HG03439 (cell line): ENCODE data around the gene PCNT.

Experiments used
- ATAC-seq: cut with Tn5 transposase; IDR thresholded peaks from one replicate; pipeline ENCODE4 v1.9.1; 2021; ENCODE audit warnings: mild to moderate bottlenecking, moderate library complexity; ENCODE audit not compliant: unreplicated experiment

Gene PCNT

DNA sequence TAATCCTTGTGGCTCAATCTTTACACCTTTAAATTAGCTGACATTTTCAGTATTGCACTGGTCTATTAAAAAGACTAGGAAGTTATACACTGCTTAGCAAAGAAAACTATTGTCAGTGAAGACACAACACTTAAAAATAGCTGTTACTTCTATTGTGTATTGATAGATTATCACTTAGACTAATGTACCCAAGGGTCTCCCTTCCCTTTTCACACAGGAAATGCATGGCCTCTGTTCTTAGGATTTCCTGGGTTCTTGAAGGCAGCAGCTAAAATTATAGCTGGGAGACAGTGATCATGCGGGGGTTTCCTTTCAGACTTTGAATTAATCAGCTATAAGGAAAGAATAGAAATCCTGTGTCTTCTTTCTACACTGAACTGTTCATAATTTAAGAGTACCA is 147.6 kb downstream of the PCNT start:
- ATAC-seq: no peak

DNA sequence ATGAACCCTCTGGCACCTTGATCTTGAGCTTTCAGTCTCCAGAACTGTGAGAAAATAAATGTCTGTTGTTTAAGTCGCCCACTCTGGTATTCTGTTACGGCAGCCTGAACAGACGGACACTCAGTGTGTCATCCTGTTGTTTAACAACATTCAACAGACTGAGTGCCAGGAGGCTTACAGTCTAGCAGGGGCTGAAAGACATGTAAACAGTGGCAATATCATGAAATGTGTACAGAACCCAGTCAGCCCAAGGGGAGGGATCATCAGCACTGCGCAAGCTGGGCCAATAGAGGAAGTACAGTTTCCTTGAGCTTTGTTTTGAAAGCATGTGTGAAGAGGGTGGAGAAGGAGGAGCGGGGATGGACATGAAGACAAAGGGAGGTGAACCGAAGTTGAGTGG is 148.3 kb downstream of the PCNT start:
- no peak for ATAC-seq

DNA sequence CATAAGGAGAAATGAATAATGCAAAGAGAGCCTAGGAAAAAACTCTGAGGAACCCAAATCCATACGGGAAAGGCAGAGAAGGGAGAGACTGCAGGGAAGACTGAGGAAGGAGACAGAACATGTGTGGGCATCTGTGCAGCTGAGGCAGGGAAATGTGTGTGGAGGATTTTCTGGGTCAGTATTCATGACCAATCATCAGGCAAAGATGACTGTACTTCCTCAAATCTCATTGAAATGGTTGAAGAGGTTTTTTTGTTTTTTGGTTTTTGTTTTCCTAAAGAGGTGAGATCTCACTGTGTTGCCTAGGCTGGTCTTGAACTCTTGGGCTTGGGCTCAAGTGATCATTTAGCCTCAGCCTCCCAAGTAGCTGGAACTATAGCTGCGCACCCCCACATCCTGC is 150.4 kb downstream of the PCNT start:
- no peak for ATAC-seq

DNA sequence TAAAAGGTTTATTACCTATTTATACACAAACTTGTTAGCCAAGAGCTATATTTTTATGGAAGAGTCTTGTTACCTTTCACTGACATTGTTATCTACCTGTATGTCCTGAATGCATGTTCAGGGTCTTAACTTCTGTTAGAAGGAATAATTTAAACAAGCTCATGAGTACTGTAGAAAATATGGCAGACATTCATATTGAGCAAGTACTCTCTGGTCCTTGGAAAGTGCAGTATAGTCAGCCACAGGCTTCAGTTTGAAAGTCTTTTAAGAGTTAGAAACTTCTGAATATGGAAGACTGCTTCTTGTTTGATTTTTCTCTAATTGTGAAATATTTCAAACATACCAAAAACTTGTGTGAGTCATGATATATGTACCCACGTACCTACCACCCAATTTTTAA is 151.3 kb downstream of the PCNT start:
- ATAC-seq: no peak

DNA sequence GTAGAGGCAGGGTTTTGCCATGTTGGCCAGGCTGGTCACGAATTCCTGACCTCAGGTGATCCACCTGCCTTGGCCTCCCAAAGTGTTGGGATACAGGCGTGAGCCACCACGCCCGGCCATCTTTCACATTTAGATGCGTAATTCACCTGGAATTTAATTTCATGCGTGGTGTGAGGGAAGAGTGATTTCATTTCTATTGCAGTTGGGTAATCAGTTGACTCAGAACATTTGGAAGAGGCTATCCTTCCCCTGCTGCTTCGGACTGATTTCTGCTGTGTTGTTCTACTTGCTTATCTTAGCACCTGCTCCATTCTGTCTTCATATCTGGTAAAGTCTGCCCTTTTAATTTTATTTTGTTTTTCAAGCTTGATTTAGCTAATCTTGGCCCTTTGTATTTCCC is 153.8 kb downstream of the PCNT start:
- ATAC-seq: no peak

DNA sequence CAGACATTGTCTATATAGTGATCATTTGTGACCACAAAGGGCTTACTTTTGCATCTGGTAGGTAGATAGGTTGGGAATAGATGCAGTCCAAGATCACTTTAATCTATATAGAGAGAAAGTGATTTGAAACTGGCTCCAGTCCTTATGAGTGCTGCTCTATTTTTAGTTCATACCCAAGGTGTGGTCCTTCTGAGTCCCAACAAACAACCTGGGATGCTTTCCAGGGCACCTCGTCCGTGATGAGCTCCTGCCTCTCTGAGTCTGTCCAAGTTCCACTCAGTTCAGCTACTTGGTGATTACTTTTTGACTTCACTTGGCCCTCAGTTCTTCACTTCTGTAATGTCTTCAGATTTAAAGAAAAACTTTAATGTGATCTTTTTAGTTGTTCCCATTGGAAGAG is 155.0 kb downstream of the PCNT start:
- no peak for ATAC-seq

DNA sequence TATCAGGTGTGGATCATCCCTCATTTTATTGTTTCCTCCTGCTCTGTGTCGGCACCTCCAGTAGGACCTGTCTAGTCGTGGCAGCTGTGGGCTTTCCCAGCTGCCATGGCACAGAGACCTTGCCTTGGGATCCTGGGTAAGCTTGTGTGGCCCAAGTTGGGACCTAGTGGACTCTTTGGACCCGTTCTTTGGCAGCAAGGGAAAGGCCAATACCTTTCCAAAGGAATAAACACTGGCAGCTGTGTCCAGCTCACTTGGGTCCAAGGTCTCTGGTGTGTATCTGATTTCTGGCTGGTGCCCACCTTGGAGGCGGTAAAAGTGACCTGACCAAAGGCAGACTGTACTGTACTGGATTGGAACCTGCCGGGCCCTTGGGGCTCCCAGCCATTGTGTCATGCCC is 156.5 kb downstream of the PCNT start:
- no peak for ATAC-seq

DNA sequence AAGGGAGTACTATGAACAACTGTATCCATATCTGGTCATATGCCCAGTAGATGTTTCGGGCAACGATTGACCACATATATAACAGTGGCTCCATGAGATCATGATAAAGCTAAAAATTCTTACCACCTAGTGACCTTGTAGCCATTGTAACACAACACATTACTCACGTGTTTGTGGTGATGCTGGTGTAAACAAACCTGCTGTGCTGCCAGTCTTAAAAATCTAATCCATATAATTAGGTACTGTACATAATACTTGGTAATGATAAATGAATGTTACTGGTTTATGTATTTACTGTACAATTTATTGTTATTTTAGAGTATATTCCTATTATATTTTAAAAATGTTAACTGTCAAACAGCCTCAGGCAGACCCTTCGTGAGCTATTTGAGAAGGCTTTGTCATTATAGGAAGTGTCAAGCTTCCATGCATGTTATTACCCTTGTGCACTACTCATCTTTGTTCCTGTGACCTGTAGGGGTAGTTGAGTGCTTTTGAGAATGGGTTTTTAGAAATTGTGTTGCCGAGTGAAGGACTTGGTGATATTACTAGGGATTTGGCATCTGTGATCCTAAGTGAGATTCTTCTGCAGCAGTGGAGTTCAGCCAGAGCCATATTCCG is 158.4 kb downstream of the PCNT start:
- ATAC-seq: no peak

DNA sequence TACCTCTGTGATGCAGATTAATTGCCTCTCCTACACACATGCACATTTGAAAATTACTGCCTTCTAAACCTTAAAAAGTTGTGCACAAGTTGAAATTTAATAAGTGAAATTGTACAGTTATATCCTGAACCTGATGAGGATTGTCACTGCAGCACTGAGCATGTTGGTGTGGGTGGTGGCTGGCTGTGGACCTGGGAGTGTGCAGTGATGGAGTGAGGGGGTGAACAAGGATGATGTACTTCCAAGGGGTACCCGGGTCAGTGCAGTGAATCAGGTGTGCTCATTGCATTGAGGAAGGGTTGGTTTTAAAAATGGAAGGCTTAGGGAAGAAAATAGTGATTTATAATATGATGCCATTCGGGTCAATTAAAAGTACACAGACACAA is 158.9 kb downstream of the PCNT start:
- ATAC-seq: no peak

DNA sequence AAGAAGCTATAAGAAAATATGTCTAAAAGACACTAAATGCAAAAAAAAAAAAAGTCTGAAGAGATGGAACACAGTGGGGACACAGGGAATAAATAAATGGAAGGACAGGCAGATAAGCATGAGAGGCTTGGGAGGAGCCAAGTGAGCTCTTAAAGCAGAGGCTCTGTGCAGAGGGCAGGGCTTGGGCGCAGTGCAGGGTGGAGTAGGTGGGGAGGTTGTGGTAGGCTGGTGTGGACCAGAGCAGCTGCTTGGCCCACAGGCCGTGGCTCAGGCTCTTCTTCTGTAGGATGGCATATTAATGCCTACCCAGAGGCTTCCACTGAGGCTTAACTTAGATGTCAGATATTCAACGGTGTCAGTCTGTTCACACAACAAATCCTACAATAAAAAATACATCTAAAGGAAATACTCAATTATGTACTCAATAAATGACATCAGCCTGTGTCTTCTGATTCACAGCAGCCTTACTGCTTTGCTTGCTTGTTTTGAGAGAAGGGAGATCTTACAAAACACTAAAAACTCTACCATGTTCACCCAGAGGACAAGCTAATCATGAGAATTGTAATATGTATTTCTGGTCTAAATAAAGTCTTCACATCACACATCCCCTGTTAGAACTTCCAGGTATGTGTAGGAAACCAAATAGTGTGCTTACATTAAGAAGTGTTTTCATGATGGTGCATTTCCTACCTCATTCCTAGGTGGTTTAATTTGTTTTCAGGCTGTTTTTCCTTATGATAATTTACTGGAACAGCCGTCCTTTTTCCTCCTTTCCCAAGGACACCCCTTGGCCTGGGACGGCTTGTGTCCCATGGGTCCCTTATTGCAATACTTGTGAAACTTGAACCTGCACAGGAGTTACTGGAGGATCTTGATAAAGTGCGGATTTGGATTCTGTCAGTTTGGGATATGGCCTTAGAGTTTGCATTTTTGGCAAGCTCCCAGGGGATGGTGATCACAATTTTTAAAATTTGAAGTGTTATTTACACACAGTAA is 159.6 kb downstream of the PCNT start:
- ATAC-seq: no peak

DNA sequence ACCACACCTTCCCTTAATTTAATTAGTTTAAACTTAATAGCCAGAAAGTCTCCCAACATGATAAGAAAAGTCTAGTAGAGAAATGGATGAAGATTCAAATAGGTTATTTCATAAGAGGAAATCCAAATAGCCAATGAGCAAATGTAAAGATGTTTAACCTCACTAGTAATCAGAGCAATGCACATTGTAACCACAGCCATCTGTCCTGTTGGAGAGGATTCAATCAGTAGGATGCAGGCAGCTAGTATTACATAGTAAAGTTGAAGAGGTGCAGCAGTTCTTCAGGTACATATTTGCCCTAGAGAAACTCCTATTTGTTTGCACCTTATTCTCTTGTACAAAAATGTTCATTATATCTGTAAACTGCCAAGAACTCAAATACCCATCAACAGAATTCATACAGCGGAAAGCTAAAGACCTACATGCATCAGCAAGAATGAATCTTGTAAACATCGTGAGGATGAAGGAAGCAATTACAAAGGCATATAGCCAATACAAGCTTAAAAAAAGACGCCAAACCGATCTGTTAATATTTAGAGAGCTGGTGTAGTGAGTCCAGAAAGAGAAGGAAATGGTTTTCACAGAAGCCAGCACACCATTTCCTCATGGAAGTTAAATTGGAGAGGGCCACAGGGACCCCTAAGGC is 162.6 kb downstream of the PCNT start:
- ATAC-seq: no peak

DNA sequence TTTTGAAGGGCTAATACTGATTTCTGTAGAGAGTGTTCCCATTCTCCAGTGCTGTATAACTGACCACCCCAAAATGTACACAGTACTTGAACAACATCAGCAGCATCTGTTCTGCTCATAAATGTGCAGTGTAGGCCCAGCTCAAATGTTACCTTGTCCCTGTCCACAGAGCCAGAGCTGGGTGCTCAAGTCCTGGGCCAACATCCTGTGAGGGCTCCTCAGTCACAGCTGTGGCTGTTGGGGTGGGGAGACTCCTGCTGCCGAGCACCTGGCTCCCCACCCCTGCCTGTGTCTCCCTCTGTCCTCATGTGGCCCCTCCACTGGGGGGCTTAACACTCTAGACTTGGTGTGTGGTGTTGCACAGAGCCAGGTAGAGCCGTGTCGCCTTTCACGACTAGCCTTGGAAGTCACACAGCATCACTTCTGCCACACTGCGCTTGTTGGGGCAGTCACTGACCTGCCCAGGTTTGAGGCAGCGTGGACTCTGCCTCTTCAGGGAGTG is 165.3 kb downstream of the PCNT start:
- ATAC-seq: no peak

DNA sequence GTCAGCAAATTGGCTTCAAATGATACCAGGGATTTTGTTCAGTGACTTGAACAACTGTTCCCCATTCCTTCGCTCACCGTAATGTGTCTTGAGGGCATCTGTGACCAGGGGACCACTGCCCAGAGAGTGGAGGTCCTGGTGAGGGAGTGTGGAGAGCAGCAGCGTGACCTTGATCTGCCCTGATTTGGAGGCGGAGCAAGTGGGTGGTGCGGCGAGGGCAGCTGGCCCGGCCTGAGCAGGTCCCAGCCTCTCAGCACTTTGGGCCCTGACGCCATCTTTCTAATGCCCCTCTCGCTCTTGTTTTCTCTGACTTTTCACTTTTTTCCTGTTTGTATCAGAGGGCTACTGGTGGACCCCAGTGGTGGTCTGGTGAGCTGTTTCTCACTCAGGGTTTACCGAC is 165.8 kb downstream of the PCNT start:
- no peak for ATAC-seq

DNA sequence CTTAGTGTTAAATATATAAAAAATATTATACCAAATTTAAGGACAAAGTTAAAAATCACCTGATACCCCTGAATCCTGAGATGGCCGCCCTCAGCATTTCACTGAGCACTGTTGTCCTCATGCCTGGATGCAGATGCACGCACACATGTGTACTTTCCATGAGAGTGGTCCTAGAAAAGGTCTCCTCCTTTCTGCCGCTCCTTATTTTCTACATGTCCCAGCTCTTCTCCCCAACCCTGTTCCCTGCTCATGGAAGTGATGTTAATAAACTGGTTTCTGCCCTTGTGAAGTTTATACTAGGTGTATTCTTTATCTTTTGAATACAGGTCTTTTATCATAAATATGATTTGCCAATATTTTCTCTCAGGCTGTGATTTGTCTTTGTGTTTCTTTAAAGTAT is 167.6 kb downstream of the PCNT start:
- ATAC-seq: no peak

DNA sequence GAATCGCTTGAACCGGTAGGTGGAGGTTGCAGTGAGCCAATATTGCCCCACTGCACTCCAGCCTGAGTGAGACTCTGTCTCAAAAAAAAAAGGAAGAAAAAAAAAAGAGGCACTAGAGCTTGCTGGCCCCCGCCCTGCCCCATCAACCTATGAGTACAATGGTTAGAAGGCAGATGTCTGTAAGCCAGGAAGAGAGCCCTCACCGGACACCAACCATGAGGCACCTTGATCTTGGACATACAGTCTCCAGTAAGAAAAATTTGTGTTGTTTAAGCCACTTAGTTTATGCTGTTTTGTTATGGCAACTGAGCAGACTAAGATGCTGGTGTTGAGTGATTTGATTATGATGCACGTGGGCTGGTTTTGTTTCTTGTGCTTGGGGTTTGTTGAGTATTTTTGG is 168.9 kb downstream of the PCNT start:
- no peak for ATAC-seq

DNA sequence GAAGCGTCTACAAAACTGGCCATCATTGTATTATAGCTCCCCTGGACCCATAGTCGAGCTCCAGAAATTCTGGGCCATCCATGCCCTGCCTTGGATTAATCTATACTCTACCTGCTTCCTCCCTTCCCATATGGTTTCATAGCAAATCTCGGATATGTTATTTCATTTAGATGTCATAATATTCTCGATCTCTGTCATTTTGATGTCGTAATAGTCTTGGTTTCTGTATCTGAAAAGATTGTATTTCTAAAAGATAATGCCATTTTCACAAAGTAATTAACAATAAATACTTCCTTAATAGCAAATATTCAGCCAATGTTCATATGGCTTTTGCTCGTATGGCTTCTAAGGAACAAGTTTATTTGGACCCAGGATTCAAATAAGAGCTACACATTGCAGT is 169.9 kb downstream of the PCNT start:
- no peak for ATAC-seq
